GM12875 (cell line): Measurements from ENCODE around the gene MAP2K3.
A peak's percentile ranks its signal among the peaks of the same experiment; 100 is the strongest.

ENCODE experiments used
- H3K4me3 ChIP-seq: one replicate; pipeline ENCODE4 v1.5.1; 2011; ENCODE audit warnings: low read depth, low read length, control low read depth
- CTCF ChIP-seq: IDR thresholded peaks from 2 replicates; pipeline ENCODE4 v1.5.1; 2011; ENCODE audit warnings: low read depth, mild to moderate bottlenecking, control low read depth, inconsistent platforms, low read length, moderate library complexity, borderline replicate concordance; ENCODE audit not compliant: insufficient read depth

MAP2K3 gene

GRCh38 chr17:21249086-21249795 lies 35.3 kb upstream of the MAP2K3 start:
- H3K4me3 ChIP-seq, result no peak overlapping the region
- TF ChIP-seq CTCF, result no peak

DNA sequence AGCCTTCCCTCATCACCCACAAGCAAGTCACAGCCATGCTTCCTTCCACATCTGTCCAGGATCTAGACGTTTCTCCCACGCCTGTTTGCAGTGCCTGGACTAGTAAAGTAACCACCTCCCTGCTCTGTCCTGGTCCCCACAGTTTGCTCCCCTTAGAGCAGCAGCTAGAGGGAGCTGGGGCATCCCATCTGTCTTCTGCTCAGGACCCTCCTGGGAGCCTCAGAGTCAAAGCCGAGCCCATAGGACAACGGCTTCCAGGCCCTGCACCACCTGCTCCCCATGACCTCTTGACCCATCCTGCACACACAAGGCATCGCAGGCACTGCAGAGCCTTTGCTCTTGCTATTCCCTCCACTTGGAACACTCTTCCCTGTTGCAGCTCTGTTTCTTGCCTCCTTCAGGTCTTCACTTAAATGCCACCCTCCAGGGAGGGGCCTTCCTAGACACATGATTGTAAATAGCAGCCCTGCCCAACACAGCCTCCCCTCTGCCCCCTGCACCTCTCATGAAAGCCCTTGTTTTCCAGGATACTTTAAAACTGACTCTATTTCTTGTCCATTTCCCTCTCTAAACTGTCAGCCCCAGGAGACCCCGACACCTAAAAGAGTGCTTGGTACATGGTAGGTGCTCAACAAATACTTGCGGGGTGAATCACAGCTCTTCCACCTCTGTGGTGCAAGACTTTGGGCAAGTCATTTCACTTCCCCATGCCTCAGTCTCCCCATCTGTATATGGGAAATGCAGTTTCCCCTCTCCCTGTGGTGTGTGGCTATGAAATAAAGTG lies 34.4 kb upstream of the MAP2K3 start:
- TF ChIP-seq CTCF, result no peak
- H3K4me3 ChIP-seq, result no peak overlapping the region

DNA sequence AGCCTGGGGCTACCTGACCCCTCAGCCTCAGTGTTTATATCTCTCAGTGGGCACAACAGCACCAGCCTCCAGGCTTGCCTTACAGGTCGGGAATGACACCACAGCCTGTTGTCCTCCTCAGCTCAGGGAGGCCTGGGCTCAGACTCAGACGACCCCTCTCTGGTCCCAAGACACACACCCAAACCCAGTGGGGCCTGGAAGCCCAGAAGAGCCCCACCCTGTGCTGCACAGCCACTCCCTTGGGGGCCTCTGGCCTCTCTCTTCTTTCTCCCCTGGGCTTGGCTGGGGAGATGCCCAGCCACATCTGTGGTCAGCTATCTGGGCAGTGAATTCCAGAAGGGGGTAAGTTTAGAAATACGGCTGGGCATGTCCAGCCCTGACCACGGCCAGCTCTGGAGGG lies 33.7 kb upstream of the MAP2K3 start:
- no peak for TF ChIP-seq CTCF
- H3K4me3 ChIP-seq, result no peak overlapping the region

GRCh38 chr17:21251337-21252010 lies 33.0 kb upstream of the MAP2K3 start:
- no peak overlapping the region for H3K4me3 ChIP-seq
- no peak for TF ChIP-seq CTCF

GRCh38 chr17:21252289-21252795 lies 32.2 kb upstream of the MAP2K3 start:
- TF ChIP-seq CTCF, result no peak
- peak overlapping the region; percentile 45 for H3K4me3 ChIP-seq

DNA sequence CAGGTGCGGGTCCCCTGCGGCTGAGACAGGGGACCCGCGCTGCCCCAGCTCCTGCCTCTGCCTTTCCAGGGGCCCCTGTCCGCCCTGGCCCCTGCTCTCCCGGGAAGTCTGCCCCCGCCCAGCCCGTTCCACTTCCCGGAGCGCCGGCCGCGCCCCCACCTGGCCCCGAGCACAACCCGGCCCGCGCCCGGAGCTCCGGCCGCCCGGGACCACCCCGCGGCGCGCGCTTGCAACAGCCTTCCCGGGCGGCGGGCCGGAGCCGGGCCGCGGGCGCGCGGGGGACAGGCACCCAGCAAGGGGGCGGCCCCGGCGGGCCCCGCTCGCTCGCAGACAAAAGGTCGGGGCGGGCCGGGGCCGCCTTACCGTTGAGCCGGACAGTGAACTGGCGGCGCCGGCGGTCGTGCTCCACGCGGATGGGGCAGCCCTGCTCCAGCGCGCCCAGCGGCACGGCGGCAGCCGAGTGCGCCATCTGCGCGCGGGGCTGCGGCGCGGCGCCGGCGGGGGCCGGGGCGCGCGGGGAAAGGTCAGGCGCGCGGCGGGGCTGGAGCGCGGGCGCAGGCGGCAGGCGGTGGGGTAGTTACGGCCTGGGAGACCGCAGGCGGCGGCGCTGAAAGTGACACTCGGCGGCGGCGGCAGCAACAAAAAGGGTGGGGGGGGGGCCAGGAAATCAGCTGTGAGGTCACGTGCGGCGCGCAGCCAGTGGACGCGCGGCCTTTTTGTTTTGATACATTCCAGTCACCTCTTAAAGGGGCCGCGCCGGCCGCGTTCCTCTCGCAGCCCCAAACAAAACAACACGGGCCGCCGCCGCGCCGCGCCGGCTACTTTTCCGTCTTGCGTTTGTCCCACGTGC lies 31.5 kb upstream of the MAP2K3 start, which contains the start of gene NATD1:
Gene NATD1 (minus strand): TSS at position 615 of the 850 bp plus-strand sequence. CDS start 146 bp downstream, at position 469.
- H3K4me3 ChIP-seq, result peak within 1 kb of the TSS; percentile 45
- no peak for TF ChIP-seq CTCF
